Activated CD4-positive, alpha-beta T cell treated with anti-CD3 and anti-CD28 coated beads, Interleukin-10, Interleukin-2, amounts not matched to agents 100 ng/mL and 50 ng/mL, durations not matched to agents 16 hours and 8 hours (primary cell): ENCODE measurements around the gene HYDIN.
"Not testable (repeated sequence)": the region's sequence is repeated elsewhere in the genome, so short reads cannot be mapped to it uniquely, and the experiment has no call there.

Source experiments
- DNase-seq: peaks from one replicate; pipeline ENCODE4 v3.0.0-alpha.2; 2020

The HYDIN gene

DNA sequence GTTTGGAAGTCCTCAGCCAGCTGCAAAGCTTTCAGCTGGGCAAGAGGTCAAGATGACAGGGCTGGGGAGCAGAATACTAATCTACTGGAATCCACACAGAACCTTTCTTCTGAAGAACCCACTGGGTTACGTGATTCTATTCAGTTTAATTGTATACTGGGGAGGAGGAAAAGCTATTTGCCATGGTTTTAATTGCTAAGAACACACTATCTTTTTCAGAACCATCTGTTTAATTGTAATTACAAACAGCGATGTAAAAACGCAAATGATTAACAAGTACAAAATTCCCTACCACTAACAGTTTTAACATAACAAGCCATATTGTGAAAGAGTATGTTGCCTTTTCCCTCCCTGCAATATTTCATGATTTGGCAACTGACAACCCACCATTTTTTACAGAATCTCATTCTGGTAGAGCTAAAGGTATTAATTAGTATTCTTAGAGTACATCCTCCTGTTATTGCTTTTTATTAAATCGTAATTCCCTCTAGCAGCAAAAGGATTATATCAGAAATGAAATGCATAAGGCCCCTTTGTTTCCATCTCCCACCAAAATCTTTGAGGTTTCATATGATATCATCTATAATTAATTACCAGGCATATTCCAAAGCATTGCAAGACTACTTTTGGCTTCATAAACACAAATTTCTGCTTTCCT is 12.1 kb downstream of the HYDIN start:
- DNase-seq, result no peak

GRCh38 chr16:71217506-71217905 is 13.0 kb downstream of the HYDIN start:
- DNase-seq, result no peak

GRCh38 chr16:71216714-71217113 is 13.8 kb downstream of the HYDIN start:
- DNase-seq, result no peak

DNA sequence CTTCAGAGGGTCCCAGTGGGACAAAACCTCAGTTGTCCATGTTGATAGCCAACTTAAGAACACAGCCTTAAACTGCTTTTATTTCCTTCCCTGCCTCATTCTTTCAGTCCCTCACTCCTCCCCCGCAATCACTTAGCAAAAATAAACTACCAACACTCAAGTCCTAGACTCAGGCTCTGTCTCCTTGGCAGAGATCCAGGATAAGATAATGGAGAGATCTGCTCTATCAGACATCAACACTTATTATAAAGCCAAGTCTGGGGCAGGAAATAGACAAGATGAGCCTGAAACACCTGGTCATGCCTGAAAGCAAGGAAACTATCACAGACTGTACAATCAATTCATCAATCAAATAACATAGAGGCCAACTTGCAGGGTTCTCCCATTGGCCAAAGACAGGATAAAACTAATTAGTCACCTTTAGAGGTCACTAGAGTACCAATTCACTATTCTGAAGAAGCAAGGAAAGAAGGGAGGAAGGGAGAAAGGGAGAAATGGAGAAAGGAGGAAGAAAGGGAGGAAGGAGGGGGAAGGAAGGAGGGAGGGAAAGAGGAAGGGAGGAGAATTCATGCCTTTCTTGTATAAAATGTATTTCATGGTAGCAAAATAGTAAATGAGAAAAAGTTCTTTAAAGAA is 15.7 kb downstream of the HYDIN start:
- no peak for DNase-seq

- no peak for DNase-seq
Measured at GRCh38 chr16:71205482-71206131, 24.9 kb downstream of the HYDIN start.

GRCh38 chr16:71203631-71204030 is 26.9 kb downstream of the HYDIN start:
- no peak for DNase-seq

DNA sequence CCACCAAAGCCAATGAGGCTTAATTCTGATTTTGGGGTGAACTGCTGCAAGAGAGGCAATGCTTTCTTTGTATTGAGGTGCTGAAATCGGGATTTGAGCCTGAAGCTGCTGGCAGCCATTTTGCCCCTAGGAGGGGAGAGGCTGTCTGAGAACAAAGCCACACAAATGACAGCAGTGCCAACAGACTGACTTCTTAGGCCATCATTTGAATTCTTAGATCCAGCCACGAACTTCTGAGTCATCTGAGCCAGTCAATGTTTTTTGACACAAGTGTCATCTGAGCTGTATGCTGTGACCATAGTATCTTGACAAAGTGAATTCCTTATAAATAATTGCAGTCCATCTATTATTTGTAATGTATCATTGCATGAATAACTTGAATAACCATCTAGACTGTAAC is 29.0 kb downstream of the HYDIN start:
- no peak for DNase-seq

- no peak for DNase-seq
Measured at GRCh38 chr16:71201054-71201453, 29.5 kb downstream of the HYDIN start.

DNA sequence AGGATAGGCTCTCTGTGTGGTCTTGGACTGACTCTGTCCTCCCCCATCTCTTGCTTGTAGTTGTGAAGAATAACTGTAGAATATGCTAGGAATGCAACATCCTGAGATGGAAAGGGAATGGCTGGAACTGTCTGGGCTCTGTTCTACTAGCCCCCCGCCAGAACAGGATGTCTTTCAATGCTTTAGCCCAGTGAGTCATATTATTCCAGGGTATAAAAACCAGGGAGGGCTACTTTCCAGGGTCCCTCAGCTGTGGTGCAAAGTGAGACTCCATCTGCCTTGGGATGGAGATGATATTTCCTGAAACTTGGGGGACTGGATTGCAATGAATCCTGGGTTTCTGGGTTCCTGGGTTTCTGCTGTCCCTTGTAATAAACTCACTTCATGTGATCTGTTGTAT is 32.1 kb downstream of the HYDIN start:
- DNase-seq, result no peak

DNA sequence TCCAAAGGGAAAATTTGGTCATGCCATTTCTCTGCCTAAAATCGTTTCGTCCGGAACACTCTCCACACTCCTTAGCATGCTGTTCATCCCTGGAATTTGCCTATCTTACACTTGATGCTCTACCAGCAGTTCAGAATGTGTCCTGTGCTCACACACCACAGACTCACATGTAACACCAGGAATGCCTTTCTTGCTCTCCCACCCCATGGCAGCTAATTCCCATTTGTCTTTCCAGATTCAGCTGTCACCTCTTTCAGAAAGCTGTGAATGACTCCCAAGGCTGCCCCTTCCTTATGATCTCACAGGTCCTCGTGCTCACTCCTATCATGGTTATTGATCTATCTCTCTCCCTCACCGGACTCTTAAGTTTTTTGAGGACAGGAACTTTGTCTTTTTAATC is 38.1 kb downstream of the HYDIN start:
- DNase-seq, result no peak

GRCh38 chr16:71188956-71189712 is 41.4 kb downstream of the HYDIN start:
- DNase-seq, result no peak

DNA sequence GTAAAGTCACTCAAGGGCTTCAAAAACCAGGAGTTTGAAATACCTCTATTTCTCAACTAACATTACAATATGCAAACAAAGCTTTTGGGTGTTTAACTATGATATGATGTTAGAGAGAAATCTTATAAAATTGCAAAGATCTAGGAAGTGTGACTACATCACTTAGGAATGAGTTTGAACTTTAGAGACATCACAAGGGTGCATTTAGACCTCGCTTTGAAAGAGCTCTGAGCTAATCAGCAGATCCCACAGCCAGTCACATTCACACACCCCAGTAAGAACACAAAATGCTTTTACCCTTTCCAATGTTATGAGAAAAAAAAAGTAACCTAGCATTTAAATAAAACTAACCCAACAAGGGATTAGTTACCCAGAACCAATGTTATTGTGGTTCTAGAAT is 45.2 kb downstream of the HYDIN start:
- DNase-seq, result no peak

DNA sequence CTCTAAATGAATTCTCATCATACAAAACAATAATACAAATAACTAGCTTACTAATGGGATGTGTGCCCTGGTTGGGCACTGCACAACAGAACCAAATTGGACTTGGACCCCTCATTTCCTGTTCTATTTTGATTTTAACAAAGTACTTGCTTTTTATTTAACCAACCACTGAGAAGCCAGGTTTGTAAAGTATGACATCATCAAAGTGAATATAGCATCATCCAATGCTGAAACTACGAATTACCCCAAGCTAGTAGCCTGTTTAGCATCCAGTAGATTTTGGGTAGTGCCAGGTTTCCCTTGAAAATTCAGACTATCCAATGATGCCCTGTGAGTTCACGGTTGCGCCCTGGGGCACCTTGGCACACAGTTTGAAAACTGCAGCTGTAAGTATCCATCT is 51.0 kb downstream of the HYDIN start:
- DNase-seq, result no peak

DNA sequence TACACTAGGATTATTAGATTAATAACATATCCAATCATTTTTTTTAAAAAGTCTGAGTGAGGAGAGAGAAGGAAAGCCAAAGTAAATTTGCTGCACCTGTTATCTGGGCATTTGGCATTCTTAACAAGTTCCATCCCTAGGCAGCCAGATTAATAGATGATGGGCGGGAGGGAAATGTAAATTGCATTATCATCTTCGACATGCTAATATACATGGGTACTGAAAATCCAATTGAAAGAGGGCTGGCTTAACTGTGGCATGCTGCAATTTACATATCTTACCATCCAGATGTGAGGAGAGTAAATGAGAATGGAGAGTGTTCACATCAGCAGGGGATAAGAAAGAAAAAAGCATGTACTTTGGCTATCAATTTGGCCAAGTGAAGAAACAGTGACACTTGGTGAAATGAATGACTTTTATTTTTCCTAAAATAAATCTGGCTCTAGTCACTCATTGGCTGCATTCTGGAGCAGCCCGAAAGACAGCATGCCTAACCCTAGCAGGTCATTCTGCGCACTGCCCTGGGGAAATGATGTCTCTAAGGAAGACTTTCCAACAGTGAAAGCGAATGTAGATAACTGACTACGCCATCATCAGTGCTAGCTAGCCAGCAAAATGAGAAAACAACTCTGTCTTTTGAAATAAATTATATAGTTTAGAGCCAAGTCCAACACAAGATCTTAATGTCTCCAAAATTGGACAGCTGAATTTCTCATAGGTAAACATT is 57.9 kb downstream of the HYDIN start:
- DNase-seq, result no peak

DNA sequence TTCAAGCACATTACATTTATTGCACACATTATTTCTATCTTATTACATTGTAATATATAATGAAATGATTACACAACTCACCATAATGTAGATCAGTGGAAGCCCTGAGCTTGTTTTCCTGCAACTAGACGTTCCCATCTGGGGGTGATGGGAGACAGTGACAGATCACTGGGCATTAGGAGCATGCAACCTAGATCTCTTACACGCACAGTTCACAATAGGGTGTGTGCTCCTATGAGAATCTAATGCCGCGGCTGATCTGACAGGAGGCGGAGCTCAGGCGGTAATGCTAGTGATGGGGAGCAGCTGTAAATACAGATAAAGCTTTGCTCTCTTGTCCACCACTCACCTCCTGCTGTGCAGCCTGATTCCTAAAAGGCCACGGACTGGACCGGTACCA is 69.5 kb downstream of the HYDIN start:
- DNase-seq, result not testable (repeated sequence)

DNA sequence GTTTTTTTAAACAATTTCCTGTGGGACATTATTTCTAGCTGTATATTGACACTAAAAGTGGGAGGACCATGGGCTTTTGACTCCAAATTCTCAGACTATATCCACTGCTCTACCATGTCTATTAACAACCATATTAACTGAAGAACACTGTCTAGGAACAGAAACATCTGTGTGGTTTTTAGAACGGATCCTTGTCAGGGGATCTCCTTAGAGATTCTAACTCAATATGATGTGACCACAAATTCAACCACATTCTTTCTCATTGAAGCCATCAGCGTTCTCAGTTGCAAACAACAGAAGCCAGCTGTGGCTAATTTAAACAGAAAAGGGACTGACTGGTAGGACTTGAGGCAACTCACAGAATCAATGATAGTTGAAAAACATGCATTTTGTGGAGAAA is 73.2 kb downstream of the HYDIN start:
- not testable (repeated sequence) for DNase-seq

DNA sequence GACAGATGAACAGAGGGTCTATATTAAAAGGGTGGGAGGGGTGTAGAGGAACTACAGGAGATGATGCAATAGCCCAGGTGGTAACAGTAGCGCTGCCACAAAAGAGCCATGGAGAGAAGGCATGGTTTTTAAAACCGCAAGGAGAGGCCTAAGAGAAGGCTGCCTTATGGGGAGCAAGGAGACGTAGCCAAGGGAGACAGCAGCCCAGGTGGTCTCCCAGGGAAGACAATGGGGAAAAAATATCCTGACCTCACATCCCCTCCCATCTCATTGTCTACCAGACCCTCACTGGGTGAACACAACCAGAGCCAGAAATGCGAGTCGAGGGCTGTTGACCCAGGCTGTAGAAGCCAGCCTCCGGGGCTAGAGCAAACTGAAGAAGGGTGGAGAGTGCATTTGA is 77.2 kb downstream of the HYDIN start:
- DNase-seq, result not testable (repeated sequence)

- DNase-seq, result not testable (repeated sequence)
Measured at GRCh38 chr16:71151654-71152053, 78.9 kb downstream of the HYDIN start.

- not testable (repeated sequence) for DNase-seq
Measured at GRCh38 chr16:71143246-71143645, 87.3 kb downstream of the HYDIN start.

DNA sequence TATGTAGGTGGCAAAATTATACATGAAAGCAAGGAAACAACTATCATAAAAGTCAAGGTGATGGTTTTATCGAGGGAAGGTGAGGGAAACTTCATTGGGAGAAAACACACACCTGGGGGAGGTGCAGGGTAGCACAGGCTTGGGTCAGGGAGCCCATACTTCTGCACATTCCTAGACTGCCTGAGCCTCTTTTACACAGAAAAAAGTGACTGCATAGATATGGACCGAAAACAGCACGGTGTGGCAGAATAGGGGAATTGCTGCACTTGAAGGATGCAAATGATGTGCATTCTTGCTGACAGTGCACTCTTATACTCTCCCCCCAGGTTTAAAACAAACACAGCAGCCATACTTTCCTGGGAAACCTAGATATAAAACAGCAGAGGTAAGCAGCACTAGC is 120.0 kb downstream of the HYDIN start:
- not testable (repeated sequence) for DNase-seq

GRCh38 chr16:71109656-71110208 is 120.8 kb downstream of the HYDIN start:
- not testable (repeated sequence) for DNase-seq

GRCh38 chr16:71105881-71106280 is 124.6 kb downstream of the HYDIN start:
- DNase-seq, result not testable (repeated sequence)

DNA sequence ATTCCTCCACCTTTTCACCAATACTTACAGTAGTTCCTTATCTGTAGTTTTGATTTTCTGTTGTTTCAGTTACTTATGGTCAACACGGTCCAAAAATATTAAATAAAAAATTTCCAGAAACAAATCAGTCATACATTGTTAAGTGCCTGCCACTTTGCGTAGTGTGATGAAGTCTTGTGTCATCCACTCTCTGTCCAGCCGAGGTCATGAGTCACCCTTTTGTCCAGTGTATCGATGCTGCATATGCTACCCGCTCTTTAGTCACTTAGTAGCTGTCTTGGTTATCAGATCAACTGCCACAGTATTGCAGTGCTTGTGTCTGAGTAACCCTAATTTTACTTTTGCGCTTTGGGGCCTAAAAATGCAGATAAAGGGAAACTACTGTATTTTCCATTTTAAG is 146.9 kb downstream of the HYDIN start:
- DNase-seq, result not testable (repeated sequence)
